Caco-2 (cell line): Measurements from ENCODE around the gene TAT. TPM values are rescaled to one million over a fixed set of nuclear protein-coding genes. Genes with fewer than 3 reads are reported as not detected.

Experiments used
- BruUV-seq: library from RNA; stranded (reverse); fragments of 400-500 nt; replicated peaks from 2 replicates; lab custom pipeline; 2021; lab: Mats Ljungman, UMichigan
- CTCF ChIA-PET: fragments of 300-600 bp; sonication (Branson Sonifier 250); formaldehyde crosslinking; loops from one replicate; lab custom pipeline; 2022; ENCODE audit warnings: antibody characterized with exemption; lab: Charles Lee
- POLR2A ChIA-PET: fragments of 300-600 bp; sonication (Branson Sonifier 250); formaldehyde crosslinking; loops from one replicate; lab custom pipeline; 2022; ENCODE audit warnings: antibody characterized with exemption; lab: Charles Lee
- DNase-seq, 2 experiments: peaks; one replicate each; pipeline versions ENCODE4 v3.0.0 to v3.0.0-alpha.2; 2020 to 2022
- H3K27me3 ChIP-seq: replicated peaks from 2 replicates; pipeline ENCODE4 v1.6.0; 2011; ENCODE audit warnings: low read length; ENCODE audit not compliant: control insufficient read depth, insufficient read depth
- H3K36me3 ChIP-seq: 2 replicates; pipeline ENCODE4 v1.5.1; 2011; ENCODE audit warnings: low read length; ENCODE audit not compliant: control insufficient read depth, insufficient read depth
- H3K4me1 ChIP-seq: fragments of 250-450 bp; sonication (Bioruptor Pico); 2 replicates; pipeline ENCODE4 v1.5.1; 2020; ENCODE audit warnings: mild to moderate bottlenecking
- H3K4me3 ChIP-seq: 2 replicates; pipeline ENCODE4 v1.5.1; 2011; ENCODE audit warnings: low read depth, mild to moderate bottlenecking, control low read depth, low read length
- H3K9me3 ChIP-seq: fragments of 250-450 bp; sonication (Bioruptor Pico); 2 replicates; pipeline ENCODE4 v1.5.1; 2020; ENCODE audit warnings: mild to moderate bottlenecking, moderate library complexity
- H3K27ac Mint-ChIP-seq: one replicate; pipeline ENCODE4 v1.8.0; 2022; ENCODE audit warnings: mixed read lengths; ENCODE audit not compliant: unreplicated experiment
- H3K27me3 Mint-ChIP-seq: one replicate; pipeline ENCODE4 v1.8.0; 2022; ENCODE audit warnings: mixed read lengths; ENCODE audit not compliant: insufficient read depth, unreplicated experiment
- H3K36me3 Mint-ChIP-seq: one replicate; pipeline ENCODE4 v1.8.0; 2022; ENCODE audit warnings: mild to moderate bottlenecking, mixed read lengths; ENCODE audit not compliant: insufficient read depth, unreplicated experiment
- H3K4me1 Mint-ChIP-seq: one replicate; pipeline ENCODE4 v1.8.0; 2022; ENCODE audit warnings: low read depth, mixed read lengths; ENCODE audit not compliant: unreplicated experiment
- H3K4me3 Mint-ChIP-seq: one replicate; pipeline ENCODE4 v1.8.0; 2022; ENCODE audit warnings: mild to moderate bottlenecking, moderate library complexity, mixed read lengths; ENCODE audit not compliant: unreplicated experiment
- H3K9me3 Mint-ChIP-seq: one replicate; pipeline ENCODE4 v1.8.0; 2022; ENCODE audit warnings: mixed read lengths; ENCODE audit not compliant: unreplicated experiment
- intact Hi-C: fragments of 100-400 bp; cut with micrococcal nuclease; formaldehyde crosslinking; loops from one replicate; pipeline ENCODE4 v1.10.0; 2022; ENCODE audit not compliant: unreplicated experiment
- total RNA-seq: library from RNA; stranded (reverse); gene quantifications from 2 replicates; pipeline ENCODE4 v1.2.3, GENCODE V29; 2022
- TF ChIP-seq, protein P1 (sequence below), 2 experiments: fragments of 200-600 bp in 1 of 2; IDR thresholded peaks; 1 replicate in 1 of 2; 2 replicates in 1 of 2; pipeline versions ENCODE4 v1.5.1 to v1.8.0; 2011 to 2022; ENCODE audit warnings: antibody characterized with exemption in 1 of 2, control low read depth in 1 of 2, inconsistent platforms in 1 of 2, low read depth in 1 of 2, low read length in 1 of 2, mild to moderate bottlenecking in 1 of 2, moderate library complexity in 1 of 2; ENCODE audit not compliant: insufficient read depth in 1 of 2, severe bottlenecking in 1 of 2, unreplicated experiment in 1 of 2

TAT gene
- total RNA-seq, 1 experiment from 2014 or later: not detected

DNA sequence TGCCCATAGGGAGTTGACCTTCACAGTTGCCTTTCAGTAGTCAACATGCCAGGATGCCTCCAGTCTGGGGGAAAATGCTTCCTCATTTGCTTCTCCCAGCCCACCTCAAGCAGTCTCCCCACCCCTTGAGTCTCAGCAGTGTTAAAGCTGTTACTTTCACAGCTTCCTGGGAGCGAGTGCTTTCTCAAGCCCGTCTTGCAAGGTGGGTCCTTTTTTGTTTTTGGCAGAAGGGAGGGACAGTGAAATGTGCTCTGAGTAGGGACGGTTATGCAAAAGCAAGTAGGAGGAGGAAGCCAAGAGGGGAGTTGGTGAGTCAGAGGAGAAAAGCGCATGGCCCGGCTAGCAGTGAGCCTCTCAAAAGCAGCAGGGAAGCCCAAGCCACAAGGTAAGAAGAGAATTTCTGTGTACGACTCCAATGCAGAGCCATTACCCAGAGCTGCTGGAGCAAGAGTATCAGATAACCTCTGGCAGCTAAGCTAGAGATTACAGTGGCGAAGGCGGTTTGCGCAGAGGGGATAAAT is 50.7 kb downstream of the TAT start, which contains the start of gene CHST4:
TSS of gene CHST4 (plus strand) at position 316 of the 521 bp plus-strand sequence. CDS start 10,252 bp downstream, outside the sequence.
- TF ChIP-seq, protein P1, sequence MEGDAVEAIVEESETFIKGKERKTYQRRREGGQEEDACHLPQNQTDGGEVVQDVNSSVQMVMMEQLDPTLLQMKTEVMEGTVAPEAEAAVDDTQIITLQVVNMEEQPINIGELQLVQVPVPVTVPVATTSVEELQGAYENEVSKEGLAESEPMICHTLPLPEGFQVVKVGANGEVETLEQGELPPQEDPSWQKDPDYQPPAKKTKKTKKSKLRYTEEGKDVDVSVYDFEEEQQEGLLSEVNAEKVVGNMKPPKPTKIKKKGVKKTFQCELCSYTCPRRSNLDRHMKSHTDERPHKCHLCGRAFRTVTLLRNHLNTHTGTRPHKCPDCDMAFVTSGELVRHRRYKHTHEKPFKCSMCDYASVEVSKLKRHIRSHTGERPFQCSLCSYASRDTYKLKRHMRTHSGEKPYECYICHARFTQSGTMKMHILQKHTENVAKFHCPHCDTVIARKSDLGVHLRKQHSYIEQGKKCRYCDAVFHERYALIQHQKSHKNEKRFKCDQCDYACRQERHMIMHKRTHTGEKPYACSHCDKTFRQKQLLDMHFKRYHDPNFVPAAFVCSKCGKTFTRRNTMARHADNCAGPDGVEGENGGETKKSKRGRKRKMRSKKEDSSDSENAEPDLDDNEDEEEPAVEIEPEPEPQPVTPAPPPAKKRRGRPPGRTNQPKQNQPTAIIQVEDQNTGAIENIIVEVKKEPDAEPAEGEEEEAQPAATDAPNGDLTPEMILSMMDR (IDR thresholded peaks at IDR 0.05; ENCODE audit: insufficient read depth in 1 of 2, low read depth in 1 of 2, low read length in 1 of 2, severe bottlenecking in 1 of 2, unreplicated experiment in 1 of 2): no peak
- CTCF ChIA-PET: no interaction called here
- peaks cover 21% of the 10 kb centered on the region for H3K27me3 Mint-ChIP-seq
- H3K36me3 ChIP-seq: no peaks in the 10 kb centered on the region
- intact Hi-C loops: no loop called here
- DNase-seq: no peak
- H3K27me3 ChIP-seq: no peaks in the 10 kb centered on the region
- no peaks in the 10 kb centered on the region for H3K9me3 Mint-ChIP-seq
- no peak within 1 kb of the TSS for H3K4me3 Mint-ChIP-seq
- H3K27ac Mint-ChIP-seq: no peak within 1 kb of the TSS
- no peaks in the 10 kb centered on the region for H3K36me3 Mint-ChIP-seq
- BruUV-seq: no TSS peak
- H3K4me1 ChIP-seq: no peaks in the 10 kb centered on the region
- no peak within 1 kb of the TSS for H3K4me3 ChIP-seq
- H3K4me1 Mint-ChIP-seq: no peaks in the 10 kb centered on the region
- POLR2A ChIA-PET: no interaction called here
- no peaks in the 10 kb centered on the region for H3K9me3 ChIP-seq

DNA sequence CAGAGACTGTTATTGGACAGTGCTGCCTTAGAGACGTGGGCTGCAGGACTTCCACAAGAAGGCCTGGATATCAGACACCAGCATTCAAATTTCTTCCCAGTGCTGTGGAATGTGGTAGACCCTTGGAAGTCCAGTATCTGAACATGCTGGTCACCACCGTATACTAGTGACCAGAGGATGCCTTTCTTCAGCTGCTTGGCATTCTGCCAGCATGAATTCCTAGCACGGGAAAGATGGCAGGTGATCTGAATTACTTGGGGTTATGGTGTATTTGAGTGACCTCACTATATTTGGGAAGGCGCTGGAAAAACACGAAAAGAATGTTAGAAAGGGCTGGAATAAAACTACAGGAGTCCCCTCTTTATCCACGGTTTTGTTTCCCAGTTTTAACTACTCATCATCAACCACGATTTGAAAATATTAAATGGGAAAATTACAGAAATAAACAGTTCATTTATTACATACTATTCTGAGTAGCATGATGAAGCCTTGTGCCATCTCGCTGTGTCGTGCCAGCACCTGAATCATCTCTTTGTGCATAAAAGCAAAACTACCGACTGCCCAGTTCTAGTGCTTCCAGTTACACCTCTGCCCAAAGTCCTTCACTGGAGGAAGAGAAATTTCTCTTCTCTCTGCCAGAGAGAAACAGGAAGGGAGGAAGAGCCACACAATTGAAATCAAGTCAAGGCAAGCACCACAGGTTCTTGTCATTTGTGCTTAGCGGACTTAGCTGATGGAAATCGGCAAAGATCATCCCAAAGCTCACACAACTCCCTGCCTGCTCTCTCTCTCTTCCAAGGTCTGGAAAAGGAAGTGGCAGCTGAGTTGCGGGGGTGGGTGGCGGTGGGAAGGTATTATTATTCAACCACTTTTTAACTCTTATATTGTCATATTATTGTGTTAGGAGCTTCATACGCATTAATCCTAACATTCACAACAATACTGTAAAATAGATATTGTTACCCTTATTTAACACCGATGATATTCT is 52.0 kb downstream of the TAT start:
- H3K9me3 Mint-ChIP-seq: no peaks in the 10 kb centered on the region
- ChIA-PET CTCF (no interaction called here), POLR2A (no interaction called here)

DNA sequence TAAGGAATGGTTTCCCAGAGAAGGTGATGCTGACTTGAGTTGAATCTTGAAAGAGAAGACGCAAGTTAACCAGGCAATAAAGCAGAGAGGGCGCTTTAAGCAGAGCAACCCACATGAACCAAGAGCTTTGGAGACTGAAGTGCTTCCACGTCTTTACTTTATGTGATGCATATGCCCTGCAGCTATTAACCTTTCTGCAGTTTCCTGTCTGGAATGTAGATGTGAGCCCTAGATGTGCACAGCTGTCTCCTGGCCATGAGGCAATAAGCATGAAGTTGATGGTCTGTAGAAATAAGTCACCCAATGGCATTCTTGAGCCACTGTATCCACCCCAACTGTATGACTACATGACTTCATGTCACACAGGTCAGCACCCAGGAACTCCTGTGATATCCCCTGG is 56.3 kb downstream of the TAT start:
- intact Hi-C loops: no loop called here
- Histone ChIP-seq H3K36me3 (no peaks in the 10 kb centered on the region), H3K4me3 (no peak overlapping the region), H3K4me1 (no peaks in the 10 kb centered on the region), H3K9me3 (no peaks in the 10 kb centered on the region), H3K27me3 (no peaks in the 10 kb centered on the region)
- BruUV-seq: no TSS peak
- Mint-ChIP-seq H3K4me3 (no peak overlapping the region), H3K9me3 (no peaks in the 10 kb centered on the region), H3K27me3 (peaks cover 13% of the 10 kb centered on the region), H3K36me3 (no peaks in the 10 kb centered on the region), H3K27ac (no peak overlapping the region), H3K4me1 (no peaks in the 10 kb centered on the region)
- TF ChIP-seq, protein P1 (IDR thresholded peaks at IDR 0.05; ENCODE audit: insufficient read depth in 1 of 2, low read depth in 1 of 2, low read length in 1 of 2, severe bottlenecking in 1 of 2, unreplicated experiment in 1 of 2): no peak
- POLR2A ChIA-PET: no interaction called here
- CTCF ChIA-PET: no interaction called here
- no peak for DNase-seq

More for the DNA sequence above, 52.0 kb downstream of the TAT start:
- Mint-ChIP-seq H3K36me3 (no peaks in the 10 kb centered on the region), H3K4me1 (no peaks in the 10 kb centered on the region), H3K27me3 (peaks cover 18% of the 10 kb centered on the region), H3K4me3 (no peak overlapping the region), H3K27ac (no peak overlapping the region)
- Histone ChIP-seq H3K9me3 (no peaks in the 10 kb centered on the region), H3K4me3 (no peak overlapping the region), H3K27me3 (no peaks in the 10 kb centered on the region), H3K4me1 (no peaks in the 10 kb centered on the region), H3K36me3 (no peaks in the 10 kb centered on the region)
- no TSS peak for BruUV-seq
- TF ChIP-seq, protein P1 (IDR thresholded peaks at IDR 0.05; ENCODE audit: insufficient read depth in 1 of 2, low read depth in 1 of 2, low read length in 1 of 2, severe bottlenecking in 1 of 2, unreplicated experiment in 1 of 2): no peak
- DNase-seq: no peak
- intact Hi-C loops: no loop called here

Other genes starting within 250 kb of the TAT start
- gene CALB2, start 218.4 kb downstream of the TAT start, total RNA-seq: 0.65 TPM in 1 of 2 replicates, not detected in the other
- not detected in 2 replicates for gene TLE7, start 135.0 kb downstream of the TAT start, total RNA-seq
- gene ZNF23, start 114.8 kb downstream of the TAT start, total RNA-seq: 8.5 and 9.6 TPM in 2 replicates
- 5.1 TPM in 2 replicates for gene ZNF19, start 87.8 kb downstream of the TAT start, total RNA-seq
- not detected in 2 replicates for gene CHST4, start 50.7 kb downstream of the TAT start, total RNA-seq
- gene MARVELD3, start 49.1 kb upstream of the TAT start, total RNA-seq: 50.6 and 51.7 TPM in 2 replicates
- 18.8 and 20.6 TPM in 2 replicates for gene PHLPP2, start 147.6 kb upstream of the TAT start, total RNA-seq
- gene AP1G1, start 231.7 kb upstream of the TAT start, total RNA-seq: 135 and 139 TPM in 2 replicates